Panc1 (cell line): ENCODE results near the gene COG3.

Source experiments
- POLR2AphosphoS5 ChIP-seq: IDR thresholded peaks from 2 replicates; pipeline ENCODE4 v1.6.1; 2012; ENCODE audit warnings: mild to moderate bottlenecking, low read depth, low read length, moderate library complexity
- TF ChIP-seq, protein P1 (sequence below): fragments of 450-650 bp; IDR thresholded peaks from 2 replicates; pipeline ENCODE4 v1.5.1; 2017; ENCODE audit warnings: mild to moderate bottlenecking

DNA sequence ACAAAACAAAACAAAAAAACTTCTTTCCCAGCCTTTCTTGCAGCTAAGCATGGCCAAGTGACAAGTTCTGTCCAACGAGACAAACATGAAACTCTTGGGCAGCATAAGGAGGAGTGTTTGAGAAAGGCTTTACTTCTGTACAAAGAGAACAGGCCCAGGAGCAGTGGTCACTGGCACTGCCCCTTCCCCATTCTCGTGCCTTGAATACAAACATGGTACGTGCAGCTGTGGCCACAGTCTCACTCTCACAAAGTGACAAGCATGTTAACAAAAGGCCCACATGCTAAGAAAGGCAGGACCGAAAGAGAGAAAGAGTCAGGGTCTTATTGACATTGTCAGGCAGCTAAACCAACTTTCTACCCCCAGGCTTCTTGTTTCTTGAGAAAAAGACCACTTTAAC lies 26.8 kb upstream of the COG3 start:
- TF ChIP-seq, protein P1, sequence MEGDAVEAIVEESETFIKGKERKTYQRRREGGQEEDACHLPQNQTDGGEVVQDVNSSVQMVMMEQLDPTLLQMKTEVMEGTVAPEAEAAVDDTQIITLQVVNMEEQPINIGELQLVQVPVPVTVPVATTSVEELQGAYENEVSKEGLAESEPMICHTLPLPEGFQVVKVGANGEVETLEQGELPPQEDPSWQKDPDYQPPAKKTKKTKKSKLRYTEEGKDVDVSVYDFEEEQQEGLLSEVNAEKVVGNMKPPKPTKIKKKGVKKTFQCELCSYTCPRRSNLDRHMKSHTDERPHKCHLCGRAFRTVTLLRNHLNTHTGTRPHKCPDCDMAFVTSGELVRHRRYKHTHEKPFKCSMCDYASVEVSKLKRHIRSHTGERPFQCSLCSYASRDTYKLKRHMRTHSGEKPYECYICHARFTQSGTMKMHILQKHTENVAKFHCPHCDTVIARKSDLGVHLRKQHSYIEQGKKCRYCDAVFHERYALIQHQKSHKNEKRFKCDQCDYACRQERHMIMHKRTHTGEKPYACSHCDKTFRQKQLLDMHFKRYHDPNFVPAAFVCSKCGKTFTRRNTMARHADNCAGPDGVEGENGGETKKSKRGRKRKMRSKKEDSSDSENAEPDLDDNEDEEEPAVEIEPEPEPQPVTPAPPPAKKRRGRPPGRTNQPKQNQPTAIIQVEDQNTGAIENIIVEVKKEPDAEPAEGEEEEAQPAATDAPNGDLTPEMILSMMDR, result no peak
- TF ChIP-seq POLR2AphosphoS5, result no peak
